ENCODE measurements around the gene NHLRC1. TPM values are rescaled to one million over a fixed set of nuclear protein-coding genes. Genes with fewer than 3 reads are reported as not detected.

Gene NHLRC1
- polyA plus RNA-seq, 2 donors, result 0.79 to 1.4 TPM

- Histone ChIP-seq H3K4me1 (ENCODE audit: control insufficient read depth in 2 of 2, insufficient read depth in 2 of 2, low read length in 1 of 2) (peaks cover 0 to 2% of the 10 kb centered on the region in 2 donors), H3K27me3 (ENCODE audit: control insufficient read depth in 1 of 2, insufficient read depth in 2 of 2, low read length in 2 of 2) (no peaks in the 10 kb centered on the region), H3K27ac (ENCODE audit: low read depth in 2 of 2, low read length in 1 of 2) (no peak overlapping the region), H3K9me3 (ENCODE audit: control insufficient read depth in 2 of 2, insufficient read depth in 1 of 2, low read depth in 1 of 2, low read length in 1 of 2) (no peaks in the 10 kb centered on the region), H3K4me3 (ENCODE audit: low read depth in 1 of 2, low read length in 2 of 2) (no peak overlapping the region), H3K36me3 (ENCODE audit: control insufficient read depth in 2 of 2, insufficient read depth in 2 of 2, low read length in 1 of 2) (no peaks in the 10 kb centered on the region)
Observed at GRCh38 chr6:18072841-18073240, 49.6 kb downstream of the NHLRC1 start.

DNA sequence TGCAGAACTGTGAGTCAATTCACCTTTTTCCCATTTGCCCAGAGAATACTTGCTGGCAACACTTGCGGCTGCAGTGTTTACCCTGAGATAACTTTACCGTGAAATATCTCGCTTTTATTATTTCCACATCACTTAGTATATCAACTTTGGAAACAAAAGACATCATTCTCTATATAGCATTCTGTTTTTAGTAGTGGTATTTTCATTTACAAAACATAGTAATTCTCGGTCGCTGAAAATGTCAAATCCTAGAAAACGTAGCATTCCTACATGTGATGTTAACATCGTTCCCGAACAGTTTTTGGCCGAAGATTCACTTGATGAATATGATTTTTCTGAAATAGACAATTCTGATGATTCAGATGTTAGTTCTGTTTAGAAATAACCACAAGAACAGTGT lies 52.0 kb downstream of the NHLRC1 start:
- H3K4me3 ChIP-seq (ENCODE audit: low read depth in 1 of 2, low read length in 2 of 2), result no peak overlapping the region
- no peaks in the 10 kb centered on the region for H3K36me3 ChIP-seq (ENCODE audit: control insufficient read depth in 2 of 2, insufficient read depth in 2 of 2, low read length in 1 of 2)
- peaks cover 0 to 2% of the 10 kb centered on the region in 2 donors for H3K4me1 ChIP-seq (ENCODE audit: control insufficient read depth in 2 of 2, insufficient read depth in 2 of 2, low read length in 1 of 2)
- H3K27ac ChIP-seq (ENCODE audit: low read depth in 2 of 2, low read length in 1 of 2), result no peak overlapping the region
- H3K9me3 ChIP-seq (ENCODE audit: control insufficient read depth in 2 of 2, insufficient read depth in 1 of 2, low read depth in 1 of 2, low read length in 1 of 2), result no peaks in the 10 kb centered on the region
- 77 to 84% methylated on average over 9 of the region's 9 CpGs for WGBS, 2 donors
- no peaks in the 10 kb centered on the region for H3K27me3 ChIP-seq (ENCODE audit: control insufficient read depth in 1 of 2, insufficient read depth in 2 of 2, low read length in 2 of 2)

Other genes with a start within 250 kb of the NHLRC1 start
- gene KIF13A, start 135.0 kb downstream of the NHLRC1 start, polyA plus RNA-seq, result 10 to 100 TPM in 1 of 2 donors, 1 to 10 TPM in 1; 7.7 to 11.5 TPM
- gene TPMT, start 32.4 kb upstream of the NHLRC1 start, polyA plus RNA-seq, result 10 to 100 TPM; 10.4 to 11.9 TPM
- gene KDM1B, start 32.7 kb upstream of the NHLRC1 start, polyA plus RNA-seq, result 1 to 10 TPM; 2.5 to 6.2 TPM
- gene DEK, start 141.9 kb upstream of the NHLRC1 start, polyA plus RNA-seq, result 10 to 100 TPM; 27.0 to 43.1 TPM

All from esophagus (tissue), 2 donors.